NOMO-1 (cell line): ENCODE results near the gene TFCP2.
A peak's percentile ranks its signal among the peaks of the same experiment; 100 is the strongest.
"Not testable (repeated sequence)": the region's sequence is repeated elsewhere in the genome, so short reads cannot be mapped to it uniquely, and the experiment has no call there.

Source experiments
- DNase-seq, 2 experiments: peaks; one replicate each; lab custom pipeline; 2025; ENCODE audit not compliant: unreplicated experiment in 2 of 2; lab: John Stamatoyannopoulos, UW

TFCP2 gene

GRCh38 chr12:51172515-51173431 is at the start of gene TFCP2:
TFCP2 (minus strand) TSS chr12:51173135; CDS start chr12:51172422, 713 bp downstream.
- peak; percentile 97 to 98 for DNase-seq

- DNase-seq, result no peak
These were observed 49.5 kb upstream of the TFCP2 start for GRCh38 chr12:51222461-51222860.

- DNase-seq, result not testable (repeated sequence)
These were observed 46.9 kb upstream of the TFCP2 start for GRCh38 chr12:51219857-51220256.

GRCh38 chr12:51219322-51219721 is 46.4 kb upstream of the TFCP2 start:
- DNase-seq, result no peak

GRCh38 chr12:51218607-51219161 is 45.7 kb upstream of the TFCP2 start:
- no peak for DNase-seq

GRCh38 chr12:51217968-51218606 is 45.2 kb upstream of the TFCP2 start, which contains the start of gene POU6F1:
POU6F1 (minus strand) TSS chr12:51218062; CDS start chr12:51206836, 11,226 bp downstream.
- peak; percentile 63 to 83 for DNase-seq

- DNase-seq, result no peak
These were observed 44.4 kb upstream of the TFCP2 start for GRCh38 chr12:51217133-51217967.

GRCh38 chr12:51216642-51217041 is 43.7 kb upstream of the TFCP2 start:
- DNase-seq, result no peak

GRCh38 chr12:51214895-51215294 is 42.0 kb upstream of the TFCP2 start:
- no peak for DNase-seq

GRCh38 chr12:51210690-51211395 is 37.9 kb upstream of the TFCP2 start:
- DNase-seq, result no peak

GRCh38 chr12:51209259-51209658 is 36.3 kb upstream of the TFCP2 start:
- DNase-seq, result no peak

- DNase-seq, result no peak
These were observed 35.2 kb upstream of the TFCP2 start for GRCh38 chr12:51208016-51208660.

GRCh38 chr12:51205350-51205749 is 32.4 kb upstream of the TFCP2 start:
- no peak for DNase-seq

GRCh38 chr12:51202718-51203117 is 29.8 kb upstream of the TFCP2 start:
- no peak for DNase-seq

- no peak for DNase-seq
These were observed 27.9 kb upstream of the TFCP2 start for GRCh38 chr12:51200806-51201205.

- DNase-seq, result no peak
These were observed 27.2 kb upstream of the TFCP2 start for GRCh38 chr12:51200156-51200555.

- DNase-seq, result no peak
These were observed 26.5 kb upstream of the TFCP2 start for GRCh38 chr12:51199366-51199945.

GRCh38 chr12:51198568-51199365 is 25.8 kb upstream of the TFCP2 start:
- DNase-seq, result no peak
